ENCODE results near the gene APC2.
"Not testable (repeated sequence)": the region's sequence is repeated elsewhere in the genome, so short reads cannot be mapped to it uniquely, and the experiment has no call there.

Gene APC2

GRCh38 chr19:1412995-1413800, 36.7 kb upstream of the APC2 start:
- DNase-seq (ENCODE audit: low read depth), result no peak

- DNase-seq (ENCODE audit: low read depth), result no peak
Measured at GRCh38 chr19:1416014-1416841, 33.7 kb upstream of the APC2 start.

DNA sequence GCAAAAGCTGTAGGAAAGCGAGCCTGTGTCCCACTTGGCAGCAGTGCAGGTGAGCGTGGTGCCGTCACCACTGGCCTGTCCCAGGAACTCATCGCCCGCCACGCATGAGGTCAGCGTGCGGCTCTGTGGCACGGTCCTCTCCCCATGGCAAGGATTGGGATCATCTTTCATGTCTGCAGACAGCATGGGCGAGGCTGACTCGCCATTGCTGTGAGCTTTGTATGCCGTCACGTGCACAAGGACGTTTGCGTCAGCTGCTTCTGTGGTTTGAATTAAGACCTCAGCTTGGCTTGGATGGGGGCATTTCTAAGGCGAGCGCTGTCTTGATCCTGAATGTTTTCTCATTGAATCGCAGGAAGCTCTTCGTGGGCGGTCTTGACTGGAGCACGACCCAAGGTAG, 32.8 kb upstream of the APC2 start:
- no peak for DNase-seq (ENCODE audit: low read depth)

GRCh38 chr19:1417681-1418495, 32.0 kb upstream of the APC2 start:
- DNase-seq (ENCODE audit: low read depth), result no peak

- DNase-seq (ENCODE audit: low read depth), result no peak
Measured at GRCh38 chr19:1418496-1418775, 31.5 kb upstream of the APC2 start.

- DNase-seq (ENCODE audit: low read depth), result no peak
Measured at GRCh38 chr19:1418951-1419738, 30.8 kb upstream of the APC2 start.

GRCh38 chr19:1420085-1420484, 29.8 kb upstream of the APC2 start:
- DNase-seq (ENCODE audit: low read depth), result not testable (repeated sequence)

GRCh38 chr19:1420590-1420989, 29.3 kb upstream of the APC2 start:
- DNase-seq (ENCODE audit: low read depth), result no peak

- no peak for DNase-seq (ENCODE audit: low read depth)
Measured at GRCh38 chr19:1421218-1421957, 28.5 kb upstream of the APC2 start.

GRCh38 chr19:1421958-1422305, 28.0 kb upstream of the APC2 start:
- no peak for DNase-seq (ENCODE audit: low read depth)

GRCh38 chr19:1422360-1422759, 27.6 kb upstream of the APC2 start:
- no peak for DNase-seq (ENCODE audit: low read depth)

GRCh38 chr19:1422943-1423342, 27.0 kb upstream of the APC2 start:
- no peak for DNase-seq (ENCODE audit: low read depth)

GRCh38 chr19:1423436-1424191, 26.3 kb upstream of the APC2 start:
- DNase-seq (ENCODE audit: low read depth), result no peak

DNA sequence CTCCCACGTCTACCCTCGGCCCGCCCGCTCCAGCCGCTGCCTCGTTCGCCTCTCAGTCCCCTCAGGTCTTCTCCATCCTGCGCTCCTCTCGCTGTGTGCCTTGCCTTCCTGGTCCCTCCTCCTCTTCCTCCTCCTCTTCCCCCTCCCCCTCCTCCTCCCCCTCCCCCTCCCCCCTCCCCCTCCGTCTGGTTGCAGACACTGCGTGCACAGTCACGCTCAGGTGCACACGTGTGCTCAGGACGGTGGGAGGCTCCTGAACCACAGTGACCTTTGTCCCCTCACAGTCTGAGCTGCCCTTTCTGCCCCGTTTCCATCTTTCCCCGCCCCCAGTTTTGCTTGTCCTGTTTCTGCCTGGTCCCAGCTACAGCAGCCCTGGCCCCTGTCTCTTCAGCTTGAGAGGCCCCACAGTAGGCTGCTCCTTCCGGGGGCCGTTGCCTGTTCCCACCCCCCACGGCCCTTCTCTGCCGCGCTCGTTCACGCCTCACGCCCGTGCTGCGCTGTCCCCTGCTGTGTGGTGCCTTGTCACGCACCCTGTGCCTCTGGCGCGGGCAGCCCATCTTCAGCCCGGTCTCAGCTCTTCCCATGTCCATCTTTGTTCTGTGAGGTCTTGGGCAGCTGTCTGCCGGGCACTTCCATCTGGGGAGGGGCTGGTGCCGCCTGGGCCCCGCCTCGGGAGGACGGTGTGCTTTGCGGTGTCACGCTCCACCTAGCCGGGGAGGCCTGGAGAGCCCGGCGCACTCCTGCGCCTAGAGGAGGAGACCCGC, 25.5 kb upstream of the APC2 start:
- no peak for DNase-seq (ENCODE audit: low read depth)

- no peak for DNase-seq (ENCODE audit: low read depth)
Measured at GRCh38 chr19:1425102-1425837, 24.7 kb upstream of the APC2 start.

DNA sequence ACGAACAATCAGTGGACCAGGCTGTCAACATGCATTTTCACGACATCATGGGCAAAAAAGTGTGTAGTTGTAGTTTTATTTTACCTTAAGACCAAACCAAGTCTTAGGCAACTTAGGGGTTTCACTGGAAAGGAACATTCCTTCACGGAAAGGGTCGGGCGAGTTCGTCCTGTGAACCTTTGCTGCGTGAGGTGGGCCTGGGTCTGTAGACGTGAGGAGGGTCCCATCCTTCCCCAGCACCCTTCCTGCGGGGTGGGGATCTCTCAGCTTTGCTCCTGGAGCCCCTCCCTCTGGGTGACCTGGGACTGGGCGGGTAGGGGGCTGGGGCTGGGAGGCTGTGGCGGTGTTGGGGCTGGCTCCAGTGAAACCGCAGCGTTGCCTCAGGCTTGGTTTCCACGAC, 24.0 kb upstream of the APC2 start:
- no peak for DNase-seq (ENCODE audit: low read depth)

- DNase-seq (ENCODE audit: low read depth), result no peak
Measured at GRCh38 chr19:1426736-1427135, 23.2 kb upstream of the APC2 start.

DNA sequence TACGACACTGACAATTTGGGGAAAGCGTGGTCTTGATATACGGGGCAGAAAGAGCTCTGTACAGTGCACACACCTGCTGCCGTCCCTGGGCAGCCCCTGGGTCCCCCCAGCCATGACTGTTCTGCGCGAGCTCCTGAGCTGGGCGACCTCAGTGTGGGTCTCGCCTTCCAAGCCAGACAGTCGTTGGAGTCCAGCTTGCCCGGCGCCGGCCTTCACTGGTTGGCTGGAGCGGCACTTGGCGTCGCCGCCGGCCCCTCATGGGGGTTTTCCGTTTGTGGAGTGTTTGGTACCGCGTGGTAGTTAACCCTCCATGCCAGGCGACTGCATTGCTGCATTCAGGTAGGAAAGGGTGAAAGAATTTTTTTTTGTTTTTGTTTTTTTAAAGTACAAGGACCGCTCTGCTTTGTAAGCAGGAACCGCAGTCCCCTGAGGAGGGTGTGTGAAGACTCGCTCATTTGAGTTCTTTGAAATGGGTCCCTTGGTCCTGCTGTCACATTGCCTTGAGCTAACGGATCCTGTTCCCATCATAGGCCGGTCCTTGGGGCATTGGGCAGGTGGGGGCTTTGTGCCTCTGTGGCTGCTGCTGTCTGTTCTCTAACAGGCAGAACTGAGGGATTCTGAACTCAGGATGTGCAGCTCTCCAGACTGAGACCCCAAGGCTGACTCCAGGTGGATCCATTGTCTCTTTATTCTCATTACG, 22.6 kb upstream of the APC2 start:
- no peak for DNase-seq (ENCODE audit: low read depth)
